Stimulated activated CD4-positive, alpha-beta T cell treated with anti-CD3 and anti-CD28 coated beads, Interleukin-2, amount 100 ng/mL, for 48 hours (primary cell): Measurements from ENCODE around the gene MIA2.
"Not testable (repeated sequence)": the region's sequence is repeated elsewhere in the genome, so short reads cannot be mapped to it uniquely, and the experiment has no call there.

ENCODE experiments used
- DNase-seq, 2 donors: peaks; one replicate each; pipeline ENCODE4 v3.0.0-alpha.2; 2020

Gene MIA2

GRCh38 chr14:39276005-39276404 lies 42.3 kb downstream of the MIA2 start:
- DNase-seq = no peak

GRCh38 chr14:39276579-39277114 lies 42.9 kb downstream of the MIA2 start:
- DNase-seq = no peak

- DNase-seq = no peak
Observed at GRCh38 chr14:39279515-39279914, 45.8 kb downstream of the MIA2 start.

GRCh38 chr14:39280678-39281077 lies 47.0 kb downstream of the MIA2 start:
- DNase-seq = not testable (repeated sequence)

- no peak for DNase-seq
Observed at GRCh38 chr14:39289523-39289922, 55.8 kb downstream of the MIA2 start.

- DNase-seq = no peak
Observed at GRCh38 chr14:39291701-39292100, 58.0 kb downstream of the MIA2 start.

GRCh38 chr14:39293629-39294028 lies 59.9 kb downstream of the MIA2 start:
- no peak for DNase-seq

GRCh38 chr14:39300389-39300788 lies 66.7 kb downstream of the MIA2 start:
- DNase-seq = not testable (repeated sequence)

GRCh38 chr14:39302124-39302810 lies 68.6 kb downstream of the MIA2 start:
- DNase-seq = no peak

- no peak for DNase-seq
Observed at GRCh38 chr14:39303115-39303514, 69.4 kb downstream of the MIA2 start.

- DNase-seq = no peak
Observed at GRCh38 chr14:39307815-39308214, 74.1 kb downstream of the MIA2 start.

GRCh38 chr14:39310051-39310450 lies 76.3 kb downstream of the MIA2 start:
- no peak for DNase-seq

- no peak for DNase-seq
Observed at GRCh38 chr14:39315859-39316444, 82.2 kb downstream of the MIA2 start.

- DNase-seq = no peak
Observed at GRCh38 chr14:39316830-39317553, 83.3 kb downstream of the MIA2 start.

GRCh38 chr14:39318574-39318973 lies 84.9 kb downstream of the MIA2 start:
- no peak for DNase-seq

- no peak for DNase-seq
Observed at GRCh38 chr14:39319381-39319780, 85.7 kb downstream of the MIA2 start.

- DNase-seq = no peak
Observed at GRCh38 chr14:39320318-39320717, 86.6 kb downstream of the MIA2 start.

- DNase-seq = no peak
Observed at GRCh38 chr14:39322807-39323206, 89.1 kb downstream of the MIA2 start.

GRCh38 chr14:39324097-39324496 lies 90.4 kb downstream of the MIA2 start:
- no peak for DNase-seq

GRCh38 chr14:39339003-39339402 lies 105.3 kb downstream of the MIA2 start:
- no peak for DNase-seq

GRCh38 chr14:39341126-39341525 lies 107.4 kb downstream of the MIA2 start:
- DNase-seq = not testable (repeated sequence)

GRCh38 chr14:39342768-39343167 lies 109.1 kb downstream of the MIA2 start:
- DNase-seq = no peak

GRCh38 chr14:39343614-39344013 lies 109.9 kb downstream of the MIA2 start:
- DNase-seq = no peak

GRCh38 chr14:39350866-39351265 lies 117.2 kb downstream of the MIA2 start:
- no peak for DNase-seq
